IMR-90 (cell line): ENCODE measurements around the gene CMSS1. TPM values are rescaled to one million over a fixed set of nuclear protein-coding genes. Genes with fewer than 3 reads are reported as not detected.

Experiments
- ATAC-seq: fragments of 200-7000 bp; cut with Tn5 transposase; 2 replicates; pipeline ENCODE4 v1.9.1; 2020; ENCODE audit warnings: low read depth, mild to moderate bottlenecking, moderate library complexity
- BruUV-seq: library from RNA; stranded (reverse); fragments of 400-500 nt; replicated peaks from 2 replicates; lab custom pipeline; 2021; lab: Mats Ljungman, UMichigan
- CTCF ChIA-PET: fragments of 300-600 bp; formaldehyde crosslinking; extraction: SDS; loops from one replicate; lab custom pipeline; 2021; ENCODE audit warnings: antibody characterized with exemption; lab: Yijun Ruan, JAX
- POLR2A ChIA-PET: fragments of 300-600 bp; sonication (Branson Sonifier 250); formaldehyde crosslinking; loops from one replicate; lab custom pipeline; 2022; ENCODE audit warnings: antibody characterized with exemption; ENCODE audit not compliant: unreplicated experiment; lab: Charles Lee
- DNase-seq: peaks from one replicate; pipeline ENCODE4 v3.0.0; 2013
- H2AFZ ChIP-seq: replicated peaks from 2 replicates; pipeline ENCODE3; 2013; ENCODE audit warnings: low read length, mild to moderate bottlenecking; ENCODE audit not compliant: poor library complexity
- H2AK5ac ChIP-seq: 2 replicates; pipeline ENCODE4 v1.6.1; 2013; ENCODE audit warnings: low read depth, low read length, inconsistent platforms
- H2AK9ac ChIP-seq: replicated peaks from 2 replicates; pipeline ENCODE3; 2013; ENCODE audit warnings: mild to moderate bottlenecking, low read depth, low read length, moderate library complexity; ENCODE audit not compliant: poor library complexity
- H2BK120ac ChIP-seq: 2 replicates; pipeline ENCODE4 v1.6.1; 2013; ENCODE audit warnings: low read depth, low read length, inconsistent platforms
- H2BK15ac ChIP-seq: 3 replicates; pipeline ENCODE4 v1.6.1; 2013; ENCODE audit warnings: low read depth, low read length, inconsistent platforms
- H2BK20ac ChIP-seq: 2 replicates; pipeline ENCODE4 v1.6.1; 2013; ENCODE audit warnings: low read depth, mild to moderate bottlenecking, inconsistent platforms, low read length, moderate library complexity
- H2BK5ac ChIP-seq: 2 replicates; pipeline ENCODE4 v1.6.1; 2013; ENCODE audit warnings: mild to moderate bottlenecking, low read depth, low read length, inconsistent platforms; ENCODE audit not compliant: poor library complexity, severe bottlenecking
- H3K14ac ChIP-seq: replicated peaks from 2 replicates; pipeline ENCODE4 v1.6.1; 2013; ENCODE audit warnings: low read depth, low read length, inconsistent platforms
- H3K18ac ChIP-seq: 2 replicates; pipeline ENCODE4 v1.6.1; 2013; ENCODE audit warnings: low read depth, low read length, control low read depth
- H3K23ac ChIP-seq: 2 replicates; pipeline ENCODE4 v1.6.1; 2013; ENCODE audit warnings: low read depth, low read length, inconsistent platforms
- H3K27ac ChIP-seq: 2 replicates; pipeline ENCODE4 v1.5.1; 2013; ENCODE audit warnings: mild to moderate bottlenecking, control low read depth, low read length; ENCODE audit not compliant: insufficient read depth
- H3K27me3 ChIP-seq: 2 replicates; pipeline ENCODE4 v1.6.1; 2013; ENCODE audit warnings: low read length; ENCODE audit not compliant: control insufficient read depth, insufficient read depth
- H3K36me3 ChIP-seq: 2 replicates; pipeline ENCODE4 v1.6.1; 2013; ENCODE audit warnings: low read length, mixed read lengths; ENCODE audit not compliant: control insufficient read depth, insufficient read depth
- H3K4ac ChIP-seq: 2 replicates; pipeline ENCODE4 v1.6.1; 2013; ENCODE audit warnings: low read depth, low read length, inconsistent platforms
- H3K4me1 ChIP-seq: 2 replicates; pipeline ENCODE4 v1.6.1; 2013; ENCODE audit warnings: low read length, mixed read lengths; ENCODE audit not compliant: control insufficient read depth, insufficient read depth
- H3K4me2 ChIP-seq: 2 replicates; pipeline ENCODE4 v1.6.1; 2013; ENCODE audit warnings: low read depth, mild to moderate bottlenecking, control low read depth, low read length, moderate library complexity
- H3K4me3 ChIP-seq: 2 replicates; pipeline ENCODE4 v1.5.1; 2013; ENCODE audit warnings: low read depth, mild to moderate bottlenecking, control low read depth, low read length, moderate library complexity; ENCODE audit not compliant: insufficient read depth
- H3K56ac ChIP-seq: 2 replicates; pipeline ENCODE4 v1.6.1; 2013; ENCODE audit warnings: low read length, inconsistent platforms; ENCODE audit not compliant: insufficient read depth; ENCODE audit errors: extremely low read depth
- H3K79me1 ChIP-seq, 2 experiments: 2 replicates each; pipeline ENCODE4 v1.6.1; 2013; ENCODE audit warnings: low read length in 2 of 2, inconsistent platforms in 1 of 2, low read depth in 1 of 2
- H3K9ac ChIP-seq: 2 replicates; pipeline ENCODE4 v1.6.1; 2013; ENCODE audit warnings: low read depth, low read length, control low read depth
- H3K9me1 ChIP-seq: 2 replicates; pipeline ENCODE4 v1.6.1; 2013; ENCODE audit warnings: low read length, inconsistent platforms; ENCODE audit not compliant: insufficient read depth
- H3K9me3 ChIP-seq: 2 replicates; pipeline ENCODE4 v1.6.1; 2013; ENCODE audit warnings: low read length; ENCODE audit not compliant: control insufficient read depth, insufficient read depth
- H4K20me1 ChIP-seq: 2 replicates; pipeline ENCODE4 v1.6.1; 2013; ENCODE audit warnings: low read length, inconsistent platforms; ENCODE audit not compliant: insufficient read depth
- H4K5ac ChIP-seq: 2 replicates; pipeline ENCODE4 v1.6.1; 2013; ENCODE audit warnings: mild to moderate bottlenecking, low read depth, low read length, control low read depth
- H4K8ac ChIP-seq, 2 experiments: 2 replicates each; pipeline ENCODE4 v1.6.1; 2013; ENCODE audit warnings: low read depth in 2 of 2, low read length in 2 of 2, control low read depth in 1 of 2, inconsistent platforms in 1 of 2
- H4K91ac ChIP-seq: 2 replicates; pipeline ENCODE4 v1.6.1; 2013; ENCODE audit warnings: low read depth, low read length, inconsistent platforms; ENCODE audit not compliant: insufficient read depth
- BHLHE40 ChIP-seq: fragments of 150-350 bp; IDR thresholded peaks from 2 replicates; pipeline ENCODE4 v1.6.1; 2016; ENCODE audit warnings: mild to moderate bottlenecking, low read depth, low read length
- CEBPB ChIP-seq: IDR thresholded peaks from 2 replicates; pipeline ENCODE4 v1.6.1; 2012; ENCODE audit warnings: low read depth, low read length, improper control_type of control experiment
- CHD1 ChIP-seq: IDR thresholded peaks from 2 replicates; pipeline ENCODE4 v1.6.1; 2012; ENCODE audit warnings: low read depth, low read length, improper control_type of control experiment
- ELK1 ChIP-seq: fragments of 150-350 bp; IDR thresholded peaks from 2 replicates; pipeline ENCODE4 v1.6.1; 2016; ENCODE audit warnings: low read depth, mild to moderate bottlenecking, low read length, moderate library complexity, borderline replicate concordance
- MXI1 ChIP-seq: IDR thresholded peaks from 2 replicates; pipeline ENCODE4 v1.6.1; 2012; ENCODE audit warnings: low read depth, mild to moderate bottlenecking, low read length, moderate library complexity, borderline replicate concordance
- NFE2L2 ChIP-seq: fragments of 150-350 bp; IDR thresholded peaks from 2 replicates; pipeline ENCODE4 v1.6.1; 2016; ENCODE audit warnings: low read depth, mild to moderate bottlenecking, low read length
- POLR2A ChIP-seq: IDR thresholded peaks from 2 replicates; pipeline ENCODE4 v1.6.1; 2012; ENCODE audit warnings: mild to moderate bottlenecking, low read depth, low read length
- RAD21 ChIP-seq: IDR thresholded peaks from 2 replicates; pipeline ENCODE4 v1.6.1; 2012; ENCODE audit warnings: low read length, improper control_type of control experiment
- RCOR1 ChIP-seq: IDR thresholded peaks from 2 replicates; pipeline ENCODE4 v1.6.1; 2012; ENCODE audit warnings: mild to moderate bottlenecking, low read length, improper control_type of control experiment; ENCODE audit not compliant: insufficient replicate concordance
- RFX5 ChIP-seq: IDR thresholded peaks from 2 replicates; pipeline ENCODE4 v1.8.0; 2012; ENCODE audit warnings: low read depth, mild to moderate bottlenecking, low read length, moderate library complexity
- SMC3 ChIP-seq: fragments of 150-350 bp; IDR thresholded peaks from 2 replicates; pipeline ENCODE4 v1.6.1; 2016; ENCODE audit warnings: low read depth, mild to moderate bottlenecking, antibody characterized with exemption, low read length, moderate library complexity
- WGBS, 2 experiments: methylation state at CpG; one replicate each; pipeline versions ENCODE4 v1.1.5 to v1.1.7; 2013; ENCODE audit warnings: missing lambda C conversion rate in 2 of 2; ENCODE audit not compliant: insufficient read length in 1 of 2; ENCODE audit errors: extremely low coverage in 2 of 2; 5-methylcytosine and 5-hydroxymethylcytosine counted together
- dilution Hi-C: fragments of 300-500 bp; cut with HindIII; formaldehyde crosslinking; loops from one replicate; pipeline ENCODE4 v1.14.3; 2018; ENCODE audit warnings: low sequenced_read_pairs; ENCODE audit not compliant: unreplicated experiment
- in situ Hi-C: fragments of 300-500 bp; cut with MboI; formaldehyde crosslinking; loops from 3 replicates; pipeline ENCODE4 v1.14.3; 2019; ENCODE audit warnings: low sequenced_read_pairs, inconsistent platforms, mixed read lengths
- intact Hi-C: fragments of 100-400 bp; cut with micrococcal nuclease; formaldehyde crosslinking; loops from 2 replicates; pipeline ENCODE4 v1.10.0; 2022
- polyA plus RNA-seq, 3 experiments: library from polyadenylated mRNA; depleted of rRNA; stranded (reverse); fragments of >200 nt; gene quantifications; 2 replicates each; pipeline ENCODE4 v1.2.3, GENCODE V29; 2012; ENCODE audit warnings: low replicate concordance in 1 of 3
- total RNA-seq: library from RNA; depleted of rRNA; stranded (reverse); fragments of >200 nt; gene quantifications from 2 replicates; pipeline ENCODE4 v1.2.3, GENCODE V29; 2012

Gene CMSS1
- total and polyA plus RNA-seq, 2 of the 4 experiments (the other 2 are of a cell fraction) = 12.5 to 13.6 TPM

DNA sequence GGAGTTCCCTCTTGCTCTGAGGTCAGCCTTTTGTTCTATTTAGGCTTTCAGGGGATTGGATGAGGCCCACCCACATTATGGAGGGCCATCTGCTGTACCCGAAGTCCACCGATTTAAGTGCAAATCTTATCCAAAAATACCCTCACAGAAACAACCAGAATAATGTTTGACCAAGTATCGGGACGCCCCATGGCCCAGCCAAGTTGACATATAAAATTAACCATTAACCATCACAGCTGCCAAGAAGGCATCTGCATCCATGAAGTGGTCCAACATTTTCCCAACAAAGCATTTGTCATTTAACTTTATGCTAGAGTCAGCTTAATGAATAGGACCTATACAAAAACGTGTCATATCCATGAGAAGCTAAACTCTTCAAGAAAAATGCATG is 396.9 kb downstream of the CMSS1 start (continued):
- TF ChIP-seq CEBPB = no peak
- TF ChIP-seq BHLHE40 = no peak
- no peak for TF ChIP-seq RFX5
- no peak for TF ChIP-seq POLR2A
- no peak for TF ChIP-seq RAD21
- no peak for TF ChIP-seq MXI1

GRCh38 chr3:100216713-100217112 is 399.1 kb downstream of the CMSS1 start:
- Histone ChIP-seq H2AK5ac (no peak overlapping the region), H4K5ac (no peak overlapping the region; the same call in 1 of the 2 replicates), H4K8ac (peak overlapping the region in 1 of 2 experiments; percentile 9; a peak in 1 of 4 replicates), H2AK9ac (no peak overlapping the region), H3K56ac (no peak overlapping the region), H3K4ac (no peak overlapping the region), H3K9ac (no peak overlapping the region), H3K4me3 (no peak overlapping the region), H2AFZ (no peak overlapping the region), H2BK20ac (no peak overlapping the region), H3K27me3 (no peaks in the 10 kb centered on the region), H3K14ac (no peak overlapping the region), H2BK5ac (no peak overlapping the region), H3K9me3 (peaks cover 2% of the 10 kb centered on the region; the same call in 1 of the 2 replicates), H3K18ac (peak overlapping the region; percentile 49; the same call in 1 of the 2 replicates), H3K36me3 (no peaks in the 10 kb centered on the region), H3K79me1 (no peaks in the 10 kb centered on the region), H3K27ac (no peak overlapping the region), H2BK120ac (no peak overlapping the region), H4K91ac (no peak overlapping the region), H3K4me1 (peaks cover 2% of the 10 kb centered on the region; the same call in 1 of the 2 replicates), H4K20me1 (no peaks in the 10 kb centered on the region), H3K9me1 (no peaks in the 10 kb centered on the region), H3K23ac (no peak overlapping the region), H2BK15ac (peak overlapping the region; percentile 14; the same call in 1 of the 3 replicates), H3K4me2 (no peak overlapping the region)
- TF ChIP-seq RAD21 = no peak
- TF ChIP-seq MXI1 = no peak
- TF ChIP-seq SMC3 = no peak
- TF ChIP-seq RFX5 = no peak
- no peak for TF ChIP-seq RCOR1
- TF ChIP-seq ELK1 = no peak
- no peak for TF ChIP-seq BHLHE40
- TF ChIP-seq NFE2L2 = no peak
- no peak for TF ChIP-seq CHD1
- in situ Hi-C loops = no loop called here
- ATAC-seq (peak; percentile 70), DNase-seq (peak; percentile 68)
- no CpG with 5 or more reads among the region's 1 CpG for WGBS, 2 experiments
- BruUV-seq = no TSS peak
- intact Hi-C loops = no loop called here
- dilution Hi-C loops = no loop called here
- ChIA-PET CTCF (interaction anchor here (0.6 kb wide), 1 partner anchor 54 kb away, joined by 5 read pairs; no protein-coding TSS in a partner anchor), POLR2A (no interaction called here)
